Prostate gland (tissue), 2 donors: ENCODE results near the gene IFNA10.

Source experiments
- CTCF ChIP-seq, 4 experiments: fragments of 200-600 bp in 2 of 4; fragments of 450-650 bp in 2 of 4; sonication (generic) in 2 of 4; IDR thresholded peaks; 1 replicate in 3 of 4; 2 replicates in 1 of 4; pipeline ENCODE4 v1.5.1; 2016 to 2019; ENCODE audit warnings: antibody characterized with exemption in 4 of 4, mild to moderate bottlenecking in 2 of 4, moderate library complexity in 2 of 4
- POLR2A ChIP-seq: fragments of 450-650 bp; IDR thresholded peaks from one replicate; pipeline ENCODE4 v1.6.1; 2016; ENCODE audit warnings: antibody characterized with exemption, mild to moderate bottlenecking
- POLR2AphosphoS5 ChIP-seq: sonication (generic); formaldehyde crosslinking; IDR thresholded peaks from one replicate; pipeline ENCODE4 v1.6.1; 2017; ENCODE audit warnings: antibody characterized with exemption

GRCh38 chr9:21171351-21171750, 35.6 kb downstream of the IFNA10 start:
- TF ChIP-seq CTCF (IDR thresholded peaks at IDR 0.05) (no peak), POLR2A (no peak), POLR2AphosphoS5 (no peak)
